PFSK-1 (cell line): Measurements from ENCODE around the gene WFDC1.

Experiments
- FOXP2 ChIP-seq: optimal IDR thresholded peaks from 2 replicates; pipeline ENCODE3; 2011; ENCODE audit warnings: borderline replicate concordance, control low read depth, inconsistent platforms; ENCODE audit not compliant: insufficient read depth; ENCODE audit errors: extremely low read length, extremely low read depth
- POLR2AphosphoS5 ChIP-seq: IDR thresholded peaks from 2 replicates; pipeline ENCODE4 v1.6.1; 2012; ENCODE audit warnings: low read depth, mild to moderate bottlenecking, control low read depth, low read length, moderate library complexity
- REST ChIP-seq, 2 experiments: IDR thresholded peaks; 2 replicates each; pipeline versions ENCODE4 v1.6.1 to v1.8.0; 2011 to 2012; ENCODE audit warnings: low read depth in 2 of 2, low read length in 2 of 2, control low read depth in 1 of 2, inconsistent platforms in 1 of 2, mild to moderate bottlenecking in 1 of 2, moderate library complexity in 1 of 2; ENCODE audit not compliant: insufficient read depth in 1 of 2
- SIN3A ChIP-seq: IDR thresholded peaks from 2 replicates; pipeline ENCODE4 v1.6.1; 2012; ENCODE audit warnings: mild to moderate bottlenecking, low read length, moderate library complexity, borderline replicate concordance; ENCODE audit not compliant: insufficient read depth
- TAF1 ChIP-seq: IDR thresholded peaks from 2 replicates; pipeline ENCODE4 v1.6.1; 2012; ENCODE audit warnings: low read length, control low read depth, borderline replicate concordance; ENCODE audit not compliant: insufficient read depth

Gene WFDC1

GRCh38 chr16:84303023-84303422, 8.3 kb downstream of the WFDC1 start:
- no peak for TF ChIP-seq POLR2AphosphoS5
- TF ChIP-seq SIN3A, result no peak
- TF ChIP-seq TAF1, result no peak
- no peak for TF ChIP-seq REST (IDR thresholded peaks at IDR 0.05; ENCODE audit: insufficient read depth in 1 of 2, low read depth in 2 of 2, low read length in 2 of 2)
- no peak for TF ChIP-seq FOXP2

DNA sequence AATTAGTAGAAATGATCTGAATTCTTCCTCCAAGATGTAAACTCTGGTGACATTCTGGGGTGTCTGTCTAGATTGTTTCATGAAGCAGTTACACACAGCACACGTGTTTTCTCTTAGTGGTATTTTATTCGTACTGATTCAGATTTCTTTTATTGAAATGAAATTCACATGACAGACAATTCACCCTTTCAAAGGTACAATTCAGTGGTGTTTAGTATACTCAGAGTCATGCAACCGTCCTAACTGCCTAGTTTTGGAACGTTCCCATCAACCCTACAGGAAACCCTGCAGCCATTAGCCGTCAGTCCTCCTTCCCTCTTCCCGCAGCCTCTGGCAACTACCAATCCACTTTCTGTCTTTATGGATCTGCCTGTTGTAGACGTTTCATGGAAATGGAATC, 8.8 kb downstream of the WFDC1 start:
- TF ChIP-seq SIN3A, result no peak
- no peak for TF ChIP-seq FOXP2
- no peak for TF ChIP-seq POLR2AphosphoS5
- no peak for TF ChIP-seq TAF1
- TF ChIP-seq REST (IDR thresholded peaks at IDR 0.05; ENCODE audit: insufficient read depth in 1 of 2, low read depth in 2 of 2, low read length in 2 of 2), result no peak

DNA sequence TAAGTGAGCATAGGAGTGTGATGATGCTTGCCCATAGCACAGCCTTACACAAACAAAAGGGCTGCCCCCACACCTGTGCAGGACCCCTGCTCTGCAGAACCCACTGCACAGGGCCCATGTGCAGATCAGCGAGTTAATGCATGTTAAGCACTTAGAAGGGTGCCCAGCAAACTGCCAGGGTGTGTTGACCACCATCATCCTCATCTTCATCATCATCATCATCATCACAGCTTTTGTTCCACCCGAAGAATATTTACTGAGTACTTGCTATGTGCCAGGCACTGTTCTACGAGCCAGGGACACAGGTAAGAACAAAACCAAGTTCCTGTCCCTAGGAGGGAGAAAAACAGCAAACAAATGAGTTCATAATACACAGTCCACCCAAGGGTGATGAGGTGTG, 11.9 kb downstream of the WFDC1 start:
- TF ChIP-seq SIN3A, result no peak
- no peak for TF ChIP-seq TAF1
- TF ChIP-seq FOXP2, result no peak
- TF ChIP-seq REST (IDR thresholded peaks at IDR 0.05; ENCODE audit: insufficient read depth in 1 of 2, low read depth in 2 of 2, low read length in 2 of 2), result no peak
- TF ChIP-seq POLR2AphosphoS5, result no peak

DNA sequence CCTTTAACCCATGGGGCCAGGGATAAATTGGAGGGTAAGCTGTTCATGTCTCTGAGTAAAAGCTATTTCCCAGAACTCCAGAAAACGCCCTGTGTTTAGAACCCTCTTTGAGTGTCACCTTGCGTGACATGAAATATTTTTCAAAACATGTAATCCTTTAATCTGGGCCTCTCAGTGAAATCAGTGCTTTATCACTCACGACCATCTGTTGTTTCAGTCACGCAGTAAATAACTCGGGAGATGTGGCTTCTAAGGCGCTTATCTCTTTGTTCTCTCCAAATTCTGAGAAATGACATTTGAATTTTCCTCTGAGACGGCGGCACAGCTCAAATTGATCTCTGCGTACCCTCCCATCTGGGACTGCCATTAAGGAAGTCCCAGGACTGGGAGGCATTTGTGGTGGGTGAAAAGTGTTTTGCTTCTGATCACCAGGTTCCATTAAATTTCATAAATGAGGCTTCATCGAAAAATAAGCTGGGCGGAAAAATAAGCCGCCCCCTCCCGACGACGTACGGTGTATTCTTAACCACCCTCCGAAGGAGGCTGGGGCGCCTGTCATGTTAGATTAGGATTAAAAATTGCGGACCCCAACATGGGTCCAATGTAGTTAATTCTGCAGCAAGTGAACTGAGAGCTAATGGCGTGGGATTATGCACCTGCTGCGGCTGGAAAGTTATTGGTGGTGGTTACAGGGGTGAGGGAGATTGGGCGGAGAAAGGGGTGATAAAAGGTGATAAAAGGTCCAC, 12.7 kb downstream of the WFDC1 start:
- no peak for TF ChIP-seq SIN3A

GRCh38 chr16:84308120-84308519, 13.4 kb downstream of the WFDC1 start:
- TF ChIP-seq FOXP2 (no peak), REST (IDR thresholded peaks at IDR 0.05; ENCODE audit: insufficient read depth in 1 of 2, low read depth in 2 of 2, low read length in 2 of 2) (no peak)
